ENCODE results near the gene GOLGA6D.
"Not testable (repeated sequence)": the region's sequence is repeated elsewhere in the genome, so short reads cannot be mapped to it uniquely, and the experiment has no call there.

The GOLGA6D gene

GRCh38 chr15:75342221-75342620 lies 59.6 kb downstream of the GOLGA6D start:
- Histone ChIP-seq H3K4me1 (ENCODE audit: control insufficient read depth, insufficient read depth, low read length) (no peaks in the 10 kb centered on the region), H3K4me3 (ENCODE audit: low read depth, low read length) (no peak overlapping the region), H3K36me3 (ENCODE audit: control insufficient read depth in 2 of 2, insufficient read depth in 1 of 2, low read length in 2 of 2) (peaks cover 5 to 27% of the 10 kb centered on the region in 2 experiments; a peak in 2 of 3 replicates), H3K27ac (ENCODE audit: extremely low read depth, low read depth, low read length) (no peak overlapping the region), H3K9me3 (ENCODE audit: control insufficient read depth, insufficient read depth, low read depth, low read length) (no peaks in the 10 kb centered on the region)
- no peak for TF ChIP-seq ZSCAN30 (tag by site-specific recombination; IDR thresholded peaks at IDR 0.05)
- TF ChIP-seq BCL11A (tag by site-specific recombination; IDR thresholded peaks at IDR 0.05; ENCODE audit: low read depth): no peak
- TF ChIP-seq ZNF521 (tag by site-specific recombination; IDR thresholded peaks at IDR 0.05): no peak
- no peak for TF ChIP-seq ZNF776 (tag by site-specific recombination; IDR thresholded peaks at IDR 0.05; ENCODE audit: borderline replicate concordance)
- TF ChIP-seq ZNF292 (tag by site-specific recombination; IDR thresholded peaks at IDR 0.05; ENCODE audit: borderline replicate concordance, low read depth): no peak
- CTCF ChIA-PET: interaction anchor here (1.8 kb wide), 1 partner anchor 25 kb away, joined by 4 read pairs; no protein-coding TSS in a partner anchor
- POLR2A ChIA-PET: interaction anchor here (1.0 kb wide), 1 partner anchor 26 kb away, joined by 4 read pairs; the partner anchor contains the start of gene MAN2C1

- H3K4me1 ChIP-seq (ENCODE audit: control insufficient read depth, insufficient read depth, low read length); H3K9me3 ChIP-seq (ENCODE audit: control insufficient read depth, insufficient read depth, low read depth, low read length); H3K27ac ChIP-seq (ENCODE audit: extremely low read depth, low read depth, low read length); H3K4me3 ChIP-seq (ENCODE audit: low read depth, low read length): not testable (repeated sequence)
- H3K36me3 ChIP-seq (ENCODE audit: control insufficient read depth in 2 of 2, insufficient read depth in 1 of 2, low read length in 2 of 2): peaks cover 5 to 20% of the 10 kb centered on the region in 2 experiments; a peak in 2 of 3 replicates
- POLR2A ChIA-PET: interaction anchor here (0.7 kb wide), 1 partner anchor 321 kb away, joined by 3 read pairs; the partner anchor contains the start of gene PPCDC
- CTCF ChIA-PET: interaction anchor here (1.8 kb wide), 1 partner anchor 24 kb away, joined by 4 read pairs; no protein-coding TSS in a partner anchor
Observed at GRCh38 chr15:75343953-75344352, 61.3 kb downstream of the GOLGA6D start.
